Right ventricle myocardium superior (tissue), 1 donor: ENCODE results near the gene RPL29. TPM values are rescaled to one million over a fixed set of nuclear protein-coding genes. Genes with fewer than 3 reads are reported as not detected.
A peak's percentile ranks its signal among the peaks of the same experiment; 100 is the strongest.
"Not testable (repeated sequence)": the region's sequence is repeated elsewhere in the genome, so short reads cannot be mapped to it uniquely, and the experiment has no call there.

Source experiments
- ATAC-seq: fragments of 200-7000 bp; cut with Tn5 transposase; one replicate; pipeline ENCODE4 v1.9.1; 2020; ENCODE audit warnings: mild to moderate bottlenecking; ENCODE audit not compliant: poor library complexity
- DNase-seq: peaks from one replicate; pipeline ENCODE4 v3.0.0-alpha.2; 2020
- intact Hi-C: fragments of 100-400 bp; cut with DNase I; formaldehyde crosslinking; loops from one replicate; pipeline ENCODE4 v1.11.2; 2022
- total RNA-seq: library from RNA; stranded (reverse); fragmentation: NEBNext Ultra II Directional; extraction: Animal tissue kit (Norgen Biotek cat#: 25700); gene quantifications from one replicate; pipeline ENCODE4 v1.2.1, GENCODE V29; 2021
- donor health status: DM: no; HTN: yes; CAD: no; lungs with severe emphysema.

Gene RPL29
- total RNA-seq, 1 donor from 2014 or later: 594 TPM

DNA sequence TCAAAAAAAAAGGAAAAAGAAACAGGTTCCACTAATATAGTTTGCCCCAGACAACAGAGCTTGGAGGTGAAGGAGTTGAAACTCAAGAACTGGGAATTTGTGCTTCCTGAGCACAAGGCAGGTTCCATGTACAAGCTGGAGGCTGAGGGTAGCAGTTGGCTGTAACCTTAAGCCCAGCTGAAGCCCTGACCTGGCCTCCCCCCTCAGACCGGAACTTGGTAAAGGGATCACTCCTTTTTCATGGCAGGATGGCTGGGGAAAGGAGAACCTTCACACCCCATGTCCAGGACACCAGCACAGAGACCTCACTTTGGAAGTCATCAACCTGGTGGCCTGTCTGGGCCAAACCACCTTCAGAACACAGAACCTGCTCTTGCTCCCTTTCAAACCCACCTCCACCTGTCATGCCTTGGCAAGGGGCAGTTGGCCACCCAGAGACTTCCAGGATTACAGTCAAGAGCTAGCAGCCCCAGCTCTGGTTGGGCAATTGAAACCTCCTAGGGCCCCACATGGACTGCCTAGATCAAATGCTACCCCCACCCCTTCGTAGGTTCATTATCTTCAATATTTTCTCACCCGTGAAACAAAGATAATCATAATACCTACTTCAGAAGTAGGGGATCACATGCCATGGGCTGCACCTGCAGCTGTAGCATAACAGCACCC lies 3.5 kb downstream of the RPL29 start:
- no peak for ATAC-seq
- intact Hi-C loops: no loop called here

DNA sequence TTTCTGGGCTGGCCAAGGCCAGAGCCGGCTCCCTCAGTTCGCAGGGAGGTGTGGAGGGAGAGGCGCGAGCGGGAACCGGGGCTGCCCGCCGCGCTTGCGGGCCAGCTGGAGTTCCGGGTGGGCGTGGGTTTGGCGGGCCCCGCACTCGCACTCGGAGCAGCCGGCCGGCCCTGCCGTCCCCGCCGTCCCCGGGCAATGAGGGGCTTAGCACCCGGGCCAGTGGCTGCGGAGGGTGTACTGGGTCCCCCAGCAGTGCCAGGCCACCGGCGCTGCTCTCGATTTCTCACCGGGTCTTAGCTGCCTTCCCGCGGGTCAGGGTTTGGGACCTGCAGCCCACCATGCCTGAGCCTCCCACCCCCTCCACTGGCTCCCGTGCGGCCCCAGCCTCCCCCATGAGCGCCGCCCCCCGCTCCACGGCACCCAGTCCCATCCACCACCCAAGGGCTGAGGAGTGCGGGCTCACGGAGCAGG lies 5.2 kb downstream of the RPL29 start:
- ATAC-seq, DNase-seq, intact Hi-C loops: not testable (repeated sequence)

More for the DNA sequence above, 3.5 kb downstream of the RPL29 start:
- DNase-seq: no peak

DNA sequence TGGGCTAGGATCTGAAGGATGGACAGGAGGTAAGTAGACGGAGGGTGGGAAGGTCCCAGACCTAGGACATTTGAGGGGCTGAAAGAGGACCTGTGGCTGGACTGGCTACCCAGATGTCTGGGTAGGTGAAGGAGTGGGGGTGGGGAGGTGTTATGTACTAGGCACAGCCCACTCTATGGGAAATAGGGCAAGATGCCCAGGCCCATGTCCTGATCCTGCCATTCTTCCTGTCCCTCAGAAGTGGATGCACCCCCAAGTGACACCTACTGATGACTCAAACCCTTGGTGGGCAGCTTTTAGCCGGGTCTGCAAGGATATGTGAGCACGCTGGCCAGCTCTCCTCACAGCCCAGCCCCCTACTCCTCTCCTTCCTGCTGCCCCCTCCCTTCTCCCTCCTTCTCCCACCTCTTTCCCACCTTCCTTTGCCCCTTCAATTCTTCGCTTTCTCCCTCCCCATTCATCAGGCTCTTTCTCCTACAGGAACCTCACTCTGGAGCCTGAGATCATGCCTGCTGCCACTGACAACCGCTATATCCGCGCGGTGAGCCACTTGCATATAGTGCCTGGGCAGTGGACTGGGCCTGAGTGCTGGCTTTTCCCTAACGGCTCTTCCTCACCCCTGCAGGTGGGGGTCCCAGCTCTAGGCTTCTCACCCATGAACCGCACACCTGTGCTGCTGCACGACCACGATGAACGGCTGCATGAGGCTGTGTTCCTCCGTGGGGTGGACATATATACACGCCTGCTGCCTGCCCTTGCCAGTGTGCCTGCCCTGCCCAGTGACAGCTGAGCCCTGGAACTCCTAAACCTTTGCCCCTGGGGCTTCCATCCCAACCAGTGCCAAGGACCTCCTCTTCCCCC lies 7.2 kb downstream of the RPL29 start:
- ATAC-seq: no peak
- intact Hi-C loops: no loop called here
- no peak for DNase-seq

DNA sequence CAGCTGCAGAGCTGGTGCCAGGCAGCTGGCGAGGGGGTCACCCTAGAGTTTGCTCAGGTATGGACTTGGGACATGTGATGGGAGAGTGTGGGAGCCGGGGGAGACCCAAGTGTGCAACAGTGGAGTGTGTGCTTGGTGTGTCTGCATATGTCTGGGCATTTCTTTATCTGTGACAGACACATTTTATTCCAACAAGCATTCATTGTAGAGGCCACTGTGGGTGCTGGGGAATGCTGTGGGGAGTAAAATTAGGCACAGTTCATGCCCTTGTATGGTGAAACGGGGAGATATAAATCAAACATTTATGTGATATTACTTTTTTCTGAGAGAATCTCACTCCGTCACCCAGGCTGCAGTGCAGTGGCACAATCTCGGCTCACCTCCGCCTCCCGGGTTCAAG lies 8.1 kb downstream of the RPL29 start:
- DNase-seq (no peak), ATAC-seq (no peak)

DNA sequence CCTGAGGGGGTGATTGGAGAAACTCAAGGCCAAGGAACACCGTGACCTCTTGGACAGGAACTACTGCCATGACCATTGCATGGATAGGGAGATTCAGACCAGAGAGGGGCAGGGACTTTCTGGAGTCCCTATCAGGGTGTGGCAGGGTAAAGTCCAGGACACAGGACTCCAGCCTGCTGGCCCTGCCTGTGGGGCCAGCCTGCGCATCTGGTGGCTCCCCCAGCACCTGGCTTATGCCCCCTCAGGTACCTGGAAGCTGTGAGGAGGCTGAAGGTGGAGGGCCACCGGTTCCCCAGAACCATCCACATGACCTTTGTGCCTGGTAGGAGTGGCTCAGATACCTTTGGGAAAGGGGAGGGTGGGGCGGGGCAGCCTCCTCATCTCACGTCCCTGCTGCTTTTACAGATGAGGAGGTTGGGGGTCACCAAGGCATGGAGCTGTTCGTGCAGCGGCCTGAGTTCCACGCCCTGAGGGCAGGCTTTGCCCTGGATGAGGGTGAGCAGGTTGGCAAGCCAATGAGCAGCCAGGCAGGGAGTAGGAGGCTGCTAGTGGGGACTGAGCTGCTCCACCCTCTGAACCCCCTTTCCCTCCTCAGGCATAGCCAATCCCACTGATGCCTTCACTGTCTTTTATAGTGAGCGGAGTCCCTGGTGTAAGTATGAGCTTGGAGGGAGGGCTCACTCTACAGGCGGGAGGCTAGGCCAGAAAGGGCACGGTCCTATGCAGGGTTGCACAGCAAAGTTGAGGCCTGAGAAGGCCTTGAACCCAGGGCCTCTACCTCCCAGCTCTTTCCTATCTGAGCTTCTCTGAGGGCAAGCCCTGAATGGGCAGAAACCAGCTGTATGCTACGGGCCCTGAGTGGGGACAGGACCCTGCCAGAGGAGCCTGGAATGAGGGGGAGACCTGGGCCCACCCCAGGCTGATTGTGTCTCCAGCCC lies 9.4 kb downstream of the RPL29 start:
- ATAC-seq (no peak), DNase-seq (no peak)
- intact Hi-C loops: no loop called here

More for the DNA sequence above, 8.1 kb downstream of the RPL29 start:
- intact Hi-C loops: no loop called here

DNA sequence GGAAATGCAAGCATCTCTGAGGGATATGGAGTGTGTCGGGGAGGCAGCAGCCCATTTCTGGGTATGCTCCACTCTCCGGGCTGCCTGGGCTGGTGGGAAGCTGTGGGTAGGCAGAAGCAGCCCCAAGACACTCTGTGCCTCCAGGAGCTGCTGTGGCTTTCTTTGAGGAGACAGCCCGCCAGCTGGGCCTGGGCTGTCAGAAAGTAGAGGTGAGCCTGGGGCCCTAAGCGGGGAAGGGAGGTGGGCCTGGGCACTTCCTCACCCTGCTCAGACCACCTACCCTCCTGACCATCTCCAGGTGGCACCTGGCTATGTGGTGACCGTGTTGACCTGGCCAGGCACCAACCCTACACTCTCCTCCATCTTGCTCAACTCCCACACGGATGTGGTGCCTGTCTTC lies 10.6 kb downstream of the RPL29 start:
- no peak for ATAC-seq
- no peak for DNase-seq
- intact Hi-C loops: no loop called here

DNA sequence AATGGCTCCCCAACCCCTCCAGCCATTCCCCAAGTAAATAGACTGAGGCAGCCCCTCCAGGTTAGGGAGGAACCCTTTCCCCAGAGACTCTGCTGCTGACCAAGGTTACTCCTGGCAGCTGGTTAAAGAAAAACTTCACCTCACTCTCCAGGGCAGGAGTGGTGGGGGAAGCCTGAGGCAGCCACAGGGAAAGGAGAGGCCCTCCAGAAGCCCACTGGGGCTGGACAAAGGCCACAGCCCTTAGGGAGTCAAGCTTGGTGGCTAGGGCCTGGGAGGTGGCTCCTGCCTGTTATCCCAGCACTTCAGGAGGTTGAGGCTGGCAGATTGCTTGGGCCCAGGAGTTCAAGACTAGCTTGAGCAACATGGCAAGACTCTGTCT lies 11.4 kb downstream of the RPL29 start:
- no peak for ATAC-seq
- no peak for DNase-seq
- intact Hi-C loops: no loop called here

DNA sequence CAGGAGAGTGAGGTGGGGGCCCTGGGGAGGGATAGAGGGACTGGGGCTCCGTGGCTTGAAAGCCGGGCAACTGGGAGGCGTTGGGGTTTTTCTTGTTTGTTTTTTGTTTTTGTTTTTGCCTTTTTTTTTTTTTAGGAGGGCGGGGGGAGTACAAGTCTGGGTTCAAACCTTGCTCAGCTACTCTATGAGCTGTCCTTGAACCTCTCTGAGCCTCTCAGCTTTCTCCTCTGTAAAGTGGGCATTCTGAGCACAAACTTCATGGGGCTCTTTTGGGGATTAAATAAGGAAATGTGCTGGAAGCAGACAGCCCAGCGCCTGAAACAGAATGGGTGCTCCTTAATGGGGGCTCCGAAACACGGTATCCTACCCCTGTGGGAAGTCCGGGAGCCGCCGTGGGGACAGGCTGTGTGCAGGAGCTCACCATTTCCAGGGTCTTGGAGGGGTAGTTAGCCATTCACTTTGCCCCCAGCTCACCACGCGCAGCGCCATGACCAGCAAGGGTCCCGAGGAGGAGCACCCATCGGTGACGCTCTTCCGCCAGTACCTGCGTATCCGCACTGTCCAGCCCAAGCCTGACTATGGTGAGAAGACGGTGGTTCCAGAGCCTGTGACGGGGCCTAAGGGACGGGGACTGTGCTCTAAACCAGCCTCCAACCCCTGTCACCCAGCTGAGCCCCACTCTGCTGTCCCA lies 12.0 kb downstream of the RPL29 start:
- no peak for ATAC-seq

DNA sequence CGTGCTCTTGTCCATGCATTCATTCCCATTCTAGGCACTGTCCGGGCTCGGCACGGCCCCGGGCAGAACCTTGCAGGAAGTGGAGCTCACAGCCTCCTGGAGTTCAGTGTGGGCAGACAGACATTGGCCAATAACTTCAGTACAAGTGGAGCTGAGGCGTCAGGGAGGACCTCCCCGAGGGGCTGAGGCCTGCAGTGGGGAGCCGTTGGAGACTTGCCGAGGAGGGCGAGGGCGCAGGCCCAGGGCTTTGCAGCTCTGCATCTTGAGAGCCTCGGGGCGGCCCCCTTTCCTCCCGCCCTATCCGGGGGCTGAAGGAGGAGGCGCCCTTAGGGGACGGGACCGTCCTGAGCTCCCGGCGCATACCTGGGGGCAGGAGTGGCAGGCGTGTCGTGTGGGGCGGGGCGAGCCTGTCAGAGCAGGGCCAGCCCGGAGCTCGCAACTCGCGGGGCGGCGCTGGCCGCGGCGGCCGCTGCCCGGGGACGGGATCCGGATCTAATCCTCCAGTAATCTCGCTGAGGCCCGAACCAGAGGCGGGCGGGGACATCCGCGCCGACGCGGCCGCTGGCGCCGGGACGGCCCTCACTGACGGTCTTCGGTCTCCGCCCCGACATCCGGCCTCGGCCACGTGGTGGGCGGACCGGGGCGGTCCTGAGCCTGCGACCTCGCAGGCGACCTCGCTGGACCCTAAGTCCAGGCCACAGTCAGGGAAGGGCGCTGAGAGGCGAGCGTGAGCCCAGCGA lies 12.7 kb downstream of the RPL29 start, which contains the start of gene ACY1:
TSS of gene ACY1 (plus strand) at position 698 of the 740 bp plus-strand sequence. CDS start 530 bp downstream, outside the sequence.
- ATAC-seq (peak; percentile 94), DNase-seq (peak; percentile 94)
- intact Hi-C loops: no loop called here

More for the DNA sequence above, 12.0 kb downstream of the RPL29 start:
- intact Hi-C loops: no loop called here
- DNase-seq: no peak

DNA sequence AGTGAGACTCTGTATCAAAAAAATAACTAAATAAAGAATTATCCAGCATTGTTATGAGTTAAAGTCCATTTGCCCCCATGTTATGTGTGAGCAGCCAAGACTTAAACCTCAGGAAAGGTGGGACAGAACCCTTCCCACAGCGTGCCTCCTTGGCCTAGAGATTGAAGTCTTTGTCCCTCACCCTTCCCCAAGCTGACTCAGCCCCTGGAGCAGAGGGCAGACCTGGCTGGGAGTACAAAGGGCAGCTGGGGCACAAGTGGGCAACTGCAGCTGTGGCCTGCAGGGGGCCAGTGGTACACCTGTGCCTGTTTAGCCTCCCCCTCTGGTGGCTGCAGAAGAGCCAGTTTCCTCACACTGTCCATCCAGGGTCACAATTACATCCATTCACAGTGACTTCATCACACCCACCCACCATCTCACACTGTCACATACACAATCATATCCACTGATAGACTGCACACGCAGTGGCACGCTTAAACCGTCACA lies 13.3 kb downstream of the RPL29 start:
- ATAC-seq: peak; percentile 34
- intact Hi-C loops: no loop called here
- no peak for DNase-seq

DNA sequence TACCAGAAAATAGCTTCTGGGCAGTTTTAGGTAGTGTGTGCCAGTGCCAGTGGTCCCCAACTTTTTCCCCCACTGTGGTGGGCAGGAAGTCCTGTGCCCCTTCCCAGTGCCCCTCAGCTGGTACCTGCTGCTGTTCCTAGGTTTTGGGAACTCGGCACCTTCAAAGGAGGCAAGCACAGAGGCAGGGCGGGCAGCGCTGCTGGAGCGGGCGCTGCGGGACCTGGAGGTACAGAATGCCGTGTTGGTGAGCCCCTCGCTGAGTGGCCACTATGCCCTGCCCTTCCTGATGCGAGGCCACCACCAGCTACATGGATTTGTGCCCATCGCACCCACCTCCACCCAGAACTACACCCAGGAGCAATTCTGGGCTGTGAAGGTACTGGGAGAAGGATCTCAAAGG lies 15.4 kb downstream of the RPL29 start:
- ATAC-seq: no peak
- no peak for DNase-seq
- intact Hi-C loops: no loop called here

DNA sequence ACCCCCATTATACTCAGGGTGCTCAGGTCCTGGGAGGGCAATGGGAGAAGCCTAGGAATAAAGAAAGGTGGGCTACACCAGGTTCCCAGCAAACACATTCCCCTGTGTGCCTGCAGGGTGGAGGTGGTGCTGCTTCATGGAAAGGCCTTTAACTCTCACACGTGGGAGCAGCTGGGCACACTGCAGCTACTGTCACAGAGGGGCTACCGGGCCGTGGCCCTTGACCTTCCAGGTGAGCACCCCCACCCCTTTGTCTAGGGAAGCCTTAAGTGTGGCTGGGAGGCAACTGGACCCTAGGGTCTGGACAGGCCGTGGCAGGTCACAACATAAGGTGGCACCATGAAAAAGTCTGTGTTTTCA lies 17.6 kb downstream of the RPL29 start:
- no peak for ATAC-seq
- intact Hi-C loops: no loop called here
- DNase-seq: no peak

DNA sequence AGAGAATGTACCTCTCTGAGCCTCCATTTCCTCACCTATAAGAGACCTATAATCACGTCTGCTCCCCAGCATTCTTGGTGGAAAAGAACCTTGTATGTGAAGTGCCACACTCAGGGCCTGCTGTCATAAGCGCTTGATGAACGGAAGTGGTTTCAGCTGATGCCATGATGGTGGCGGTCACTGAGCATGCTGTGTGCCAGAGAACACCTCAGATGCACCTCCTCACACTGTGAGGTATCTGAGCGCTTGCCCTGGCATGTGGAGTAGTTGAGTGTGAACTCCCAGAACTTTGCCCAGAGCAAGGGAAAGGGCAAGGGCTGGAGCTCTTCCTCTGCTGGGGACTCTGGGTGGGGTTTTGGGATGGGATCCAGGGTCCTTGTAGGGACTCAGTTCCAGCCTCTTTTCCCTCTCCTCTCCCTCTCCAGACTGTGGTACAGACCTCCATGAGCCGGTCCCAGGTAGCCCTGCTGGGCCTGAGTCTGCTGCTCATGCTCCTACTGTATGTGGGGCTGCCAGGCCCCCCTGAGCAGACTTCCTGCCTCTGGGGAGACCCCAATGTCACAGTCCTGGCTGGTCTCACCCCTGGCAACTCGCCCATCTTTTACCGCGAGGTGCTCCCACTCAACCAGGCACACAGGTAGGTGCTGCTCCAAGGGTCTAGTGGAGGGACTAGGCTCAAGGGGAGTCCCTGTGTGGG lies 18.1 kb downstream of the RPL29 start:
- no peak for DNase-seq
- ATAC-seq: no peak
- intact Hi-C loops: no loop called here

DNA sequence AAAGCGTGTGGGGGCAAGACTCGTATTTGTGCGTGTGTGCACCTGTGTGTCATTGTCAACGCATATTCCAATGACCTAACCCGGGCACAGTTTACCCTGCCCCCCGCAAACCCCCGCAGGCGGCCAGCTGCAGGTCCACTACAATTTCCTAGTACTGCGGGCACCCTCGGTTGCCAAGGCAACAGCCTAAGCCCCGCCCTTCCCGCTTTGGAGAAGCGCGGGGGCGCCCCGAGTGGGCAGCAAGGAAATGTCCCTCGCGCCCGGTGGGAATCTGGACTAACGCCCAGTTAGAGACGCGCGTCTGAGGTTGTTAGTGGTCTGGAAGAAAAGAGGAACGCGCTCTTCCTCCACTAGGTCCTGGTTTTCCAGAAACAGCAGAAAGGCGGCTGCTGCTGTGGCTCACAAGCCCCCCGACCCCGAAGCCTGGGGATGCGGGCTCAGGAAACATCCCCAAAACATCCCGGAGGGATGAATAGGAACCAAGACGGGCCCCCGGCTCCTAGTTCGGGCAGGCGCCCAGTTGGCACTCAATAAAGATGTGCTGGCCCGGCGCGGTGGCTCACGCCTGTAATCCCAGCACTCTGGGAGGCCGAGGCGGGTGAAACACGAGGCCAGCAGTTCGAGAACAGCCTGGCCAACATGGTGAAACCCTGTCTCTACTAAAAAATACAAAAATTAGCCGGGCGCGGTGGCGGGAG lies 19.7 kb downstream of the RPL29 start:
- intact Hi-C loops: no loop called here
- peak; percentile 85 for DNase-seq
- no peak for ATAC-seq

DNA sequence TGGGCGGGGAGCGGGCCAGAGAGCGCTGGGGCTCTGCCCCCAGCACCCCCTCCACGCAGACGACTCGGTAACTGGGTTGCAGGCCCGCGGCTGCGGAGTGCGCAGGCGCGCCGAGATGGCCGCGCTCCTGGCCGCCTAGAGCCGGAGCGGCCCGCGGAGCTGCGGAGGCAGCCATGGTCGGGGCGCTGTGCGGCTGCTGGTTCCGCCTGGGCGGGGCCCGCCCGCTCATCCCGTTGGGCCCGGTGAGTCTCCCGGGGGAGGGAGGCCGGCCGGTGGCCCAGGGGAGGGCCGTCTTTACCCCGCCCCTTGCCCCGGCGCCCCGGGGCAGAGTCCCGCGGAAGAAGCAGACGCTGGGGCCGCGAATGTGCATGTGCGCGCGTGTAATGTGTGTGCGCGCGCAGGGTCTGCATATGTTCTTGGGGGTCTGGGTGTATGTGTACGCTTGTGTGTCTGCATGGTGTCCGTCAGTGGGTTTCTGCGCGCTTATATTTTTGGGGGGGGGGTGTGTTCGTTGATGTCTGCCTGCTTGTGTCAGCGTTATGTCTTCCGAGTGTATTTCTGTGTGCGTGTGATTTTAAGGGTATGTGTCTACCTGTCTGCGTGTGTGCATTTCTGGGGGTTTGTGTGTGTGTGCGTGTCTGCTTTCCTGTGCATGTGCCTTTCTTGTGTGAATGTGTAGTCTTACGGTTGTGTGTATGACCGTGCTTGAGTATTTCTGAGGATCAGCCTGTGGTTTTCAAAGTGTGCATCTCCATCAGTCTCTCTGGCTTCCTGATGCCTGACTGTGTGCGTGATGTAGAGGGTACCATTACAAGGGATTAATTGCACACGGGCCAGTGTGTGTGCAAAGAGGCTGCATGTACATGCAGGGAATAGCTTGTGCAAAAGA lies 20.5 kb downstream of the RPL29 start, which contains the start of gene ABHD14A:
TSS of gene ABHD14A (plus strand) at position 102 of the 889 bp plus-strand sequence. CDS start at position 174, 72 bp downstream.
- intact Hi-C loops: no loop called here
- DNase-seq (peak; percentile 85), ATAC-seq (peak; percentile 86)
